Activated CD4-positive, CD25-positive, alpha-beta regulatory T cell treated with anti-CD3 and anti-CD28 coated beads, Interleukin-2, amount 50 U/mL, for 24 hours (primary cell): ENCODE results near the gene TNIK.

Experiments
- ATAC-seq, 2 donors: fragments of 150-1000 bp; cut with Tn5 transposase; one replicate each; pipeline ENCODE4 v1.10.0; 2021; ENCODE audit warnings: mild to moderate bottlenecking in 1 of 2, moderate library complexity in 1 of 2

Gene TNIK

DNA sequence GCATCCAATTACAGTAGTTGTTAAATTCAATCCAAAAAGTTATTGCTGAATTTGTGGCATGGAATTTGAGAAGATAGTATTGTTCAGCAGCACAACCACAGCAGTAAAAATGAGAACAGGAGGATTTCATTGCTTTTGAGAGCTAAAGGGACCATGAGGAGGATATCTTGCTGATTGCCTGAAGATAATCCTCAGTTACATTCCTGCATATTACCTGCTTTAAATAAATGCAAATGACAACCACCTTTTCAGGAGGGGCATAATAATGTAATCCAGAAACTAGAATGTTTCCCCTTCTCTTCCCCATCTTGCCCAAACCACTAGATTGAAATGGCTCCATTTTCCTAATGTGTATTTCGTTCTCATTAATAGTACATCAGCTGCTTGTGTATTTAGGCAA lies 398.5 kb downstream of the TNIK start:
- ATAC-seq, result no peak

DNA sequence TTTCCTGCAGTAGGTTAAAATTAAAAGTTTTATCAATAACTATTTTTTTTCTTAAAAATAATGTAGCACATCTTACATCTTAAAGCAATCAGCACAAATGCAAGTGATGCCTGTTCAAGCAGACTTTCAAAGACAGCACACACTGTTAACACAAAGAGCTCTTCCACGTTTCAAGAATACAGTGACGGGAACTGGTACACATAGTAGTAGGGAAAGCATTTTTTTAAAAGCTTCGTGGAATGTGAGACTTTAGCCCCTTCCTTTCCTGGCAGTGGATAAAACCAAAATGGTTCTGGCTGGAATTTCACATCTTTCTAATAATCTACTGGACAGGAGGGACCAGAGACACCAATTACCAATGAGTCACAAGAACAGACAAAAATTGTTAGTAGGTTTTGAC lies 400.2 kb downstream of the TNIK start:
- ATAC-seq, result no peak

DNA sequence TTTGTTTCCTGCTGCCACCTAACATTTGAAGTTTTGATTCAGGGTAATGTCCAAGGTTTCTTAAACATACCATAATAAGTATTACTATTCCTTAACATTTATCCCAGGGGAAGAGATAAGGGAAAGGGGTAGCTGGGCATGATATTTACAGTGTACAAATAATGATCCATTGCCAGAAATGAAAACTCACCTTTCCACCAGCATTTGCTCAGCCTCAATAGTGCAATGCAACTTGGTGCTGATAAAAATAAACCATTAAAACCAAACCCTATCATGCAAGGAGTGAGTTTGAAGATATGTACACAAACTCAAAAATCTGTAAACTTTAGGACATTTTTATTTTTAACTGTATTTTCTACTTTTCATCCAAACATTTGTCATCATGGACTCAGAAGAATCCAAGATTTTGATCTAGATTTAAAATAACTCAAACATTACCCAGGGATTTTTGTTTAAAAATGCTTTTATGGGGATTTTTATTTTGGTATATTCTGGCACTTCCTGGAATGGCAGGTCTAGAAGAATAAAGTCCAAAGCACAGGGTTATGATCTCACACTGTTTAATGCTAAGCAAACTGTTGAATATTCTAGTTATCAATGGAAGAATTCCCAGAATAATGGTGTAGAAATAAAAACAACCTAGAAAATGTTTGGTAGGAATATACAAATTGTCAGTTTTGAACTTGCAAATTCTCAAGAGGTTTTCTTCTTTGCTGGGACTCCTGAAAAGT lies 401.2 kb downstream of the TNIK start:
- ATAC-seq, result no peak

DNA sequence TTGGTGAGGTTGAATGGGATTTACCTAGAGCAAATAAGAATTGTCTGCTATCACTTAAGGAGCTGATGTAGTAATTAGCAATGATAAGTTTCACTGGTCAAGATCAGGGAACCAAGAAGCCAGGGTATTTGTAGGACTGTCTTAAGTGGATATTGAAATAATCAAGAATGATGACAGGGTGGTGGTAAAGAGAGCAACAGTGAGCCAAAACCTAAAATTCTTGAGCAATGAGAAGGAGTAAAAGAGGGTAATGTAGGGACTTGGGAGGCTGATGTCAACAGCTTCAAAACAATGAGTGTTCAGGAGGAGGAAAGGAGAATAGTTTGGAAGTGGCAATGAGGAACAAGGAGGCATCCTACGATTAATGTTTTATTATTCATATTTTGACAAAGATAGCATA lies 402.1 kb downstream of the TNIK start:
- no peak for ATAC-seq

DNA sequence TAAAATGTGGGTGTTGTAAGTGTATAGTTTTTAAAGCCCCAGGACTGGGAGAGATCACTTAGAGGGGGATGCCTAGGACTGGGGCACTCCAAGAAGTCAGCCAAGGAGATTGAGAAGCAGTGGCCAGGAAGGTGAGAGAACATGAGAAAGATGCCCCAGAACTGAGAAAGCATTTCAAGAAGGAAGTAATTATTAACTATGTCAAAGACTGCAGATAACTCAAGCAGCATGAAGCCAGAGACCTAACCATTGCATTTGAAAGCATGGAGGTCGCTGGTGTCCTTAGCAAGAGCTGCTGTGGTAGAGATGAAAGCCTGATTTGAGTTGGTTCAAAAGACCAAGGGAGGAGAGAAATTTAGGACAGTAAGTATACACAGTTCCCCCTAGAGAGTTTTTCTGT lies 403.1 kb downstream of the TNIK start:
- no peak for ATAC-seq

DNA sequence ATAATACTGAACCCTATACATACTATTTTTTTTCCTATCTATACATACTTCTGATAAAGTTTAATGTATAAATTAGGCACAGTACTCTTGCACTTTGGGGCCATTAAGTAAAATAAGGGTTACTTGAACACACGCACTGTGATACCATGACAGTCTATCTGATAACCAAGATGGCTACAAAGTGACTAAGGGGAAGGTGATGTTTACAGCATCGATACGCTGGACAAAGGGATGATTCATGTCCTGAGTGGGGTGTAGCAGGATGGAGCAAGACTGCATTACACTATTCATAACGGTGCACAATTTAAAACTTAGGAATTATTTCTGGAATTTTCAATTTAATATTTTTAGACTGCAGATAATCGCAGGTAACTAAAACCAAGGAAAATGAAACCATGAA lies 403.7 kb downstream of the TNIK start:
- no peak for ATAC-seq

DNA sequence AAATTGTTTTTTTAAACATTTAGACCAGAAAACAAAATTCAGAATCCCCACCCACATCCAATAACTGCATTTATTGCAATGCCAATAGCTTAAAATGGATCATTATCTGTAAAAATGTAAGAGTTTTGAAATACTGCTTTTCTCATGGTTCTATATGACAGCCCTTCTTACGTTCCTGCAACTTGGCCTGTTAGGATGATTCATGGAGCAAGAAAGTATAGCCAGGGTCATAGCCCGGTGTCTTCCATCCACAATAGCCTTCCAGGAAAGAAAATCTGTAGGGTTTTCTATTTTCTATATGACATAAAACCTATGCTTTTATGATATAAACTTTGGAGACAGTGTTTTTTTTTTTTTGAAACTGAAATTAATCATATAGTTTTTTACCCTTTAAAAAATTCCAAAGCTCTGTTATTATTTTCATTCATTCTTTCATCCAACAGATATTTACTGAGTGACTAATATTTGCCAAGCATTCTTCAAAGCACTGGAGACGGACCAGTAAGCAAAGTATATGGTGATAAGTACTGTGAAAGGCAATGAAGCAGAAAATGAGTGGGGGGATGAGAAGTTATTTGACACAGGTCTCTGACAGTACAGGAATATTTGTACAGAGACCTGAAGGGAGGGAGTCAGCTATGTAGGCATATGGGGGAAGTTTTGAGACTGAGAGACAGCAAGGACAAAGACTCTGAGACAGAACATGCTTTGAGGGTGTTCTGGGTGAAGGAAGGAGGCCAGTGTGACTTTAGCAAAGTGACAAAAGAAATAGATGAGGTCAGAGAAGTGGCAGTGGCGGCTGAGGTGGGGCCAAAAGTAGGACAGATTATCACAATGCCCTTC lies 404.6 kb downstream of the TNIK start:
- ATAC-seq, result no peak

DNA sequence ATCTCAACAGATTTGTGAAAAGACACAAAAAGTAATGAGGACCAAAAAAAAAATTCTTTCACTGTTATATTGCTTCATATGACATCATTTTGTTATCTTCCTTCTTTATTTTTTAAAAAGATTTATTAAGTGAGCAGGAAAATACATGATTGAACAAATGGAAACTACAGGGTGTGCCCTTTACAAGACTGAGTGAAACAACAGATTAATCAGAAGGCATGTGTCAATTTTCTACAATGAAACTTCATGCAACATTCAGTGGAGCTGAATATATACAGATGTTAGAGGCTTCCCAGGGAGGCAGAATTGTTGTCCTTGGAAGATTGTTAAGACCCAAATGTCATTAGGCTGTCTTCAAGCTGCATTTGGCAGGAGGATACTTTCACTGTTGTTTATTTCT lies 405.3 kb downstream of the TNIK start:
- ATAC-seq, result no peak

DNA sequence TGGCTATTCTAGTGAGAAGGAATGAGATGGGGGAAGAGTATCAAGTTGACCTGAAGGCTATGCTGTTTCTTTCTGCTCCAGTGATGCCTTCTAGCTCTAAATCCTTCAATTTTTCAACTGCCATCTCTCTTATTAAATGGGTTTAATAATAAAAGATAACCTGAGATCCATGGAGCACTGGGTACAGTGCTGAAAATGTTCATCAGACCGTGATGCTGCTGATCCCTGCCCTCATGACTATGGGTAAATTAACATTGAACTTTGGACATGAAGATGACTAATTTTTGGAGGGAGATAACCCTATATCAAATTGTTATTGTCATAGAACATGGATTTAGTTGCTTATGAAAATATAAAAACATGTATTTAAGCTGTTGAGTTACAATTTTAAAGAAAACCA lies 406.0 kb downstream of the TNIK start:
- no peak for ATAC-seq

DNA sequence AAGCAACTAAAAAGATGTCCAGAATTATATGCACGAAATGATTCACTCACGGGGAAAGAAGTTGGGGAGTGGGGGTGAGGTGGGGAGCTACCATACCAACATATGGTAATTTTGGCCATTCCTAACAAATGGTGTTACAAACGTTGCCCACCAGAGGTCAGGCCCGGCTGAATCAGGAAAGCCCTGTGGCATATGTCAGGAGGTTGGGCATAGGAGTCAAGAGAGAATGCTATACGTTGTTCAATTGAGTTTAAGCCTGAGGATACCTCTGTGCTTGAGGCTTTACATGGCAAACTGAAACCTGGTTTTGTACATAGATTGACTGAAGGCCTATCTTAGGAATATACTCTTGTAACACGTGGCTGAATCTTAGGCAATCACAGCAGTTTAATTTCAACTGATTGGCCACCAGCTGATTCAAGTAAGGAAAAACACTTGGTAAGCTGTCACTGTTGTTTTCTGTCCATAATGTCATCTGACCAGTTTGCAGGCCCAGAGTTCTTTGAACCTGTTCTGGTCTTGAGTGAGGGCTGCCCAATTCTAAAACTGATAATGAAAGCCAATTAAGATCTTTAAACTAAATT lies 410.3 kb downstream of the TNIK start:
- peak in 1 of 2 donors; percentile 43 for ATAC-seq

DNA sequence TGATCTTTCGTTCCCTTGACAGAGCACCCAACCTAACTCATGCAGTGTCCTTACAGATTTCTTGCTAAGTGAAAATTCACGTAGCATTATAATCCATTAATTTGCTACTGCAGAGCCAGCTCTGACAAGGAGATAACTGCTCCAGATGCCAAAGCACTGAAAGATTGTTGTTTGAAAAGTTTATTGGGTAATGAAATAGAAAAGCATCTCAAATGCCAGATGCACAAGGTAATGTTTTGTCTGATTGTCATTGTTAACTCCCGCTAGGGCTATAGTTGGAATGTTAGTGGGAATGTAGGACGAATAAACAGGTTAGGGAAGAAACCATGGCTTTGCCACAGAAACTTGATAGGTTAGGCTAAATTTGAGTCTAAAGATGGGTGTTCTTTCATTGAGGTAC lies 413.4 kb downstream of the TNIK start:
- ATAC-seq, result no peak

DNA sequence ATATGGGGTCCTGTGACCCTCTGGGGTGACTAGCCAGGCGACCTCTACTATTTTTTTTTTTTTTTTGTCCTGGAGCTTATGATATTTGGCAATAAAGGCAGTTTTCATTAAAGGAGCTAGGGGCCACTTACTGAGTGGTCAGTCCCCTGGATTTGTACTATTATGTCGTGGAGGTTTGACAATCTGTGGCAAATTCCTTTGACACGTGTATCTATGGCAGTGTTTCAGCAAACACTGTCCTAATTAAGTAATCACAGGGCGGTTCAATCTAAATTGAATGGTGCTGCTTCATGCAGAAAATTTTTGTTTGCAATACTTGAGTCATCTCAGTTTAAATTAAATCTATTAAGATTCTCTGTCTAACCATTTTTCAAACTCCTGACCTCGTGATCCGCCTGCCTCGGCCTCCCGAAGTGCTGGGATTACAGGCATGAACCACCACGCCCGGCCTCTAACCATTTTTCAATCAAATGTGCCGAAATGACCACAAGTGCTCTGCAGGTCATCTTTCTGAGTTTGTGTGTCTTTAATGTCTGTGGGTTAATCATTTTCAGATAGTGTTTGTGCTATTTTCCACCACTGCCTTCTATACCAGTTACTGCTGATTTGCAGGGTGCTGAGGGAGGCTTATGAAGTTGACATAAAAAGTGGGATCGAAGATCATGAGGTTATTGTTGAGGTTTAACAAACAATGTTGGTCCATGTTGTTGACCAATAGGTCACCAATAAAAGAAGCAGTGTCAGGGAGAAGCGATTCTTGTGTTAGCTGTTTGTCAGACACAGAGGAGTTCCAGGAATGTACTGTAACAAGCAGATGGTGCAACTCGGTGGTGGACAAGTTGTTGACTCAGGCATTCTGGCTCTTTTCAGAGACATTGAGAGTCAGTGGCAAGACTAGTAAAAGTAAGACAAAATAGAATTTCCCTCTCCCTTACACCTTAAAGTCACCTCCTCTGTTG lies 415.1 kb downstream of the TNIK start:
- ATAC-seq, result no peak

DNA sequence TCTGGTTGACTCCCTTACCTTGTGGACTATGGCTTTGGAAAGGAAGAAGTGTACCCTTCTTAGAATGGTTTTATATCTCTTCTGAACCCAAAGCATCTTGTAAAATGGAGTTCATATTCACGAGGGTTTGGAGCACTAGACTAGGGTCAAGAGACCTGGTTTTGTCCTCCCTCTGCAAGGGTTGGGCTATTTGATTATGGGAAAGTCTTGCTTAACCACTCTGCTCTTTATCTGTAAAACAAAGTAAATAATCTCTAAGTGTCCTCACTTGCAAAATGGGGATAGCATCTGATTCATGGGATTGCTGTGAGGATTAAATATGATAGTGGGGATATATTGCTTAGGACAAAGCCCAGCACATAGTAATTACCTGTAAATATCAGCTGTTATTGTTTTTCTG lies 415.8 kb downstream of the TNIK start:
- ATAC-seq, result no peak

DNA sequence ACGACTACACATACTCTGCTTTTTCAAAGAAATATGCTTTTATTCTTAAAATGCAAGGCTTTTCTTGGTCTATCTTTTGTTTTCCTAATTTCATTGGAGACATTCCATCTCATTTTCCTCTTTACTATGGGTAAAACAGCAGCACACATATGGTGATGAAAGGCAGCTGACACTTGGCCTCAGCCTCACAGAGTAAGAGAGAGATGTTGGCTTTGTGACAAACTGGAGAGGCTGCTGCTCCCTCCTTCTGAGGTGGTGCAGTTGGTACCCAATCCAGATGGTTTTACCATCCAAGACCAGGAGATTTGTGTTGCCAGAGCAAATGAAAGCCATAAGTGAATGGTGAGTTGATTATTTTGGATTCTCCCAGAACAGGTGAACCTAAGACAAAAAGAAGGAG lies 420.5 kb downstream of the TNIK start:
- ATAC-seq, result no peak

DNA sequence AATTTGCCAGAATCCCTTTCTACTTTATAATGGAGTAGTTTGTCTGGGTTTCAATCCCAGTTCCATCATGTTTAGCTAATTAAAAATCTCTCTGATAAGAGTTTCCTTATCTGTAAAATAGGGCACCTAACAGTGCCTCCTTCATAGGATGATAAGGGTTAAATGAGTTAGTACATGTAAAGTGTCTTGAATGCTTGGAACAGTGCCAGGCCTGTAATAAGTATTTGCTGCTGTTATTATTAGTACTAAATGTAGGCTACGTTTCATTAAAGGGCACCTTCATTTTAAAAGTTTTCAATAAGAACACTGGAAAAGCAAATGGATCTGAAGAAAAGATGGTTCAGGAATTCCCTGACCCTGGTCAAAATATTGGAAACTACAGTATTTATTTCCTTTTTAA lies 421.9 kb downstream of the TNIK start:
- no peak for ATAC-seq

DNA sequence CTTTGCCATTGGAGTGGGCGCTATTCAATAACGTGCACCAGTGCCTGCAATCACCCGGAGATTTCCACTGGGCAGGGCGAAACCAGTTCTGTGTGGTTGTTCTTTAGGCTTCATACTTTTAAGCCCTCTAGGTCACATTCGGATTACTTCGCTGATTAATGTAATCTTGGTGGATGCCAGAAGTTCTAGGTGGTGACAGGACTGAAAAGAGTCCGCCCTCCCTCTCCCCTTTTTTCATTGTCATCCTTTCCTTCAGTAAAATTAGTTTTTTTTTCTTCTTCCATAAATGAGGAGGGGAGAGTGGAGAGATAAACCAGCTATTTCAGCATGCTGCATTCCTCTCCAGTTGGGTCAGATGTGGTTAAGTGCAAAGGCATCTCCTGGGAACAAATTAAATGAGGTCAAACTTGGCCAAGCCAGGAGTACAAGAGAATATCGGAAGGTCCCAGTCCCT lies 431.4 kb downstream of the TNIK start:
- ATAC-seq, result no peak

DNA sequence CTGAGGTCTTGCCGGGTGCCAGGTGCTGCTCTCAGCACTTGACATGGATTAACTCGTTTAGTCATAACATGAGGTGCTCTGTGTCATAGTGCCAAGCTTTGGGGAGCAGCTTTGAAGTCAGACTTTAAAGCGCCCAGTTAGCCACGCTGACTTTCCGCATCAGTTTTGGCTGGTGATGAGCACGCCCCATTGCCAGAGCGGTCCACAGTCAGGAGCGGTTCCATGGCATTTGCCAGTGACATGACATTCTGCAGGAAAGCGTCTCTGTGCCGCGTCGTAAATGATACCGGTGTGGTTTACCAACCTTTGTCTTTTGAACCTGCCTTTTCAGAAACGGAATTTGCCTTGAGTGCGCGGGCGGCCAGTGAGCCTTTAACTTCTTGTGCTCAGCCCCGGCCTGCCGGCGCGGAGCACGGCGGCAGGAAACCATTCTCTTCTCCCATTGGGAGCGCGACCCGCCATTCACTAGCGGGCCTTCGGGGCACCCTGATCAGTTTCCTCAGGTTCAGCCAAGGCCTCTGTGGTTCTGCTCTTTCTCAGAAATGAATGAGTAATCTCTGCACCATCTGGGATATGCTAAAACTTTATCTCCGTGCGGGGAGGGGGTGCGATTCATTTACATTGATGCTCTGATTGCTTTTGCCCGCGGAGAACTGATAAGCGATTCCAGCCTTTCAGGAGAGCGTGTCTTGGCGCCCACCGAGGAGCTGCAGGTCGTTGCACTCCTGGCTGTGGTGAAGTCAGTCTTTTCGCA lies 432.0 kb downstream of the TNIK start:
- peak; percentile 74 to 83 for ATAC-seq

DNA sequence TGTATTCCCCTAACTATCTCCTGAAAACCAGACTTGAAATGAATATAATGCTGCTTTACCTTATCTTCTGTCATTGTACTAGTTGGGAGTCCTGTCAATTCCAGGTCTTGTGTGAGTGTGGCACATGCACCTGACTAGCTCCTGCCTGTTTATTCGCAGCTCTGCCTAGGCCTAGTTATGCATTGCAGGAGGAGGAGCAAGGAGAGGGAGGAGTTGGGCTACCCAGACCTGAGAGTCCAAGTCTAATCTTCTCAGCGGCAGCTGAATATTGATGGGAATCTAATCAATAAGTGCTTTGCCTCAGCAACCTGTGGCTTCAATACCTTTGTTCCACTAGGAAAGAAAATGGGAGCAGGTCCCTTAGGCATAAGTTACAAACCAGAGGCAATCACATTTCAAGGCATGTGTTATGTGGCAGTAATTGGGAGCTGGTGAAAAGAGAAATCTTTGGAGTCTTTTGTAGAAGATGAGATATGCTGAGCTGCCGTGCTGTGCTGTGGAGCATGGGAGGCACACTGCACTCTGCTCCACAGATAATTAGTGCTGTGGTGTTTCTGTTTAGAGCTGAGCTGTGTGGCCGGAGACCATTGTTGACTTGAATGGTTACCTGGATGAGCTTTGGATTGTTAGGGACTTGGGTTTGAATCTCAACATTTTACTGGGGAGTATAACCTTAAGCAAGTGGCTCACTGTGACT lies 433.5 kb downstream of the TNIK start, which contains the start of gene SLC2A2:
SLC2A2 (minus strand) TSS at position 124 of the 697 bp plus-strand sequence; CDS start at position 74, 50 bp downstream.
- ATAC-seq, result no peak

DNA sequence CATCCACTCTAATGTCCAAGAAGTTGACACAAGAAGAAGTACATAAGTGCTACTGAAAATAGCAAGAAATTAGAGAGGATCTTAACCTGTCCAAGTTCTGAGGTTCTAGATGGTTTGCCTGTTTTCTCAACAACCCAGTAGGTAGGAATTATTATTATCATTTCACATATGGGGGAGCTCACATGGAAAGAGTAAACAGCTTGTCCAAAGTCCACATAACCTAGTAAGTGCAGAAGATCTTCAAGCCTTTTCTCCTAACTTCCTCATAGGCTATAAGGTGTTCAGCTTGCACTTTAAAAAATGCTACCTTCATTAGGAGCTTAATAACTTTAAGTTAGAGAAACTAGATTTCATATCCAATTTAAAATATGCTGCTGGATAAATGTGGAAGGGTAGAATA lies 436.6 kb downstream of the TNIK start:
- ATAC-seq, result no peak

DNA sequence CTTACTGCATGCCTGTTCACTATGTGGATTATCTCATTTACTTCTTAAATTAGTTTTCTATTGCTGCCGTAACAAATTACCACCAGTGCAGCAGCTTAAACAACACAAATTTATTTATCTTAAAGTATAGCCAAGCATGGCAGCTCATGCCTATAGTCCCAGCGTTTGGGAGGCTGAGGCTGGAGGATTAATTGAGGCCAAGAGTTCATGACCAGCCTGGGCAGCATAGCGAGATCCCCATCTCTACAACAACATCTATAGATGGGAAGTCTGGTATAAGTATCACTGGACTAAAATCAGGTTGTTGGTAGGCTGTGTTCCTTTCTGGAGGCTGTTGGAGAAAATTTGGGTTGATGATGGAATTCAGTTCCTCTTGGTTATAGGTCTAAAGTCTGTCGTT lies 438.8 kb downstream of the TNIK start:
- no peak for ATAC-seq
